GM23248 (cell line): ENCODE results near the gene MLYCD. TPM values are rescaled to one million over a fixed set of nuclear protein-coding genes. Genes with fewer than 3 reads are reported as not detected.

Source experiments
- DNase-seq: peaks from one replicate; pipeline ENCODE4 v3.0.0-alpha.2; 2015
- H2AFZ ChIP-seq: fragments of 200-600 bp; sonication (generic); 2 replicates; pipeline ENCODE4 v1.6.1; 2016; ENCODE audit warnings: antibody characterized with exemption
- H3F3A ChIP-seq: fragments of 200-600 bp; sonication (generic); 2 replicates; pipeline ENCODE4 v1.6.1; 2016; ENCODE audit warnings: mild to moderate bottlenecking, antibody characterized with exemption, mixed run types; ENCODE audit not compliant: insufficient read depth
- H3K27ac ChIP-seq: fragments of 200-600 bp; sonication (generic); 2 replicates; pipeline ENCODE4 v1.5.1; 2016; ENCODE audit warnings: mild to moderate bottlenecking
- H3K27me3 ChIP-seq: fragments of 200-600 bp; sonication (generic); replicated peaks from 2 replicates; pipeline ENCODE4 v1.6.1; 2016; ENCODE audit warnings: mild to moderate bottlenecking; ENCODE audit not compliant: insufficient read depth
- H3K36me3 ChIP-seq: fragments of 200-600 bp; sonication (generic); 2 replicates; pipeline ENCODE4 v1.6.1; 2016; ENCODE audit warnings: low read depth, mild to moderate bottlenecking
- H3K4me1 ChIP-seq: fragments of 200-600 bp; sonication (generic); 2 replicates; pipeline ENCODE4 v1.6.1; 2016; ENCODE audit warnings: mild to moderate bottlenecking; ENCODE audit not compliant: insufficient read depth
- H3K4me2 ChIP-seq: fragments of 200-600 bp; sonication (generic); one replicate; pipeline ENCODE4 v1.6.1; 2016; ENCODE audit warnings: mild to moderate bottlenecking; ENCODE audit not compliant: unreplicated experiment
- H3K4me3 ChIP-seq: fragments of 200-600 bp; sonication (generic); 2 replicates; pipeline ENCODE4 v1.5.1; 2016; ENCODE audit warnings: mild to moderate bottlenecking
- H3K79me2 ChIP-seq: fragments of 200-600 bp; sonication (generic); 2 replicates; pipeline ENCODE4 v1.6.1; 2016; ENCODE audit warnings: mild to moderate bottlenecking; ENCODE audit not compliant: insufficient read depth
- H3K9ac ChIP-seq: fragments of 200-600 bp; sonication (generic); 2 replicates; pipeline ENCODE4 v1.6.1; 2016; ENCODE audit warnings: mild to moderate bottlenecking
- H3K9me2 ChIP-seq: fragments of 200-600 bp; sonication (generic); 2 replicates; pipeline ENCODE4 v1.6.1; 2016; ENCODE audit warnings: mixed run types, mild to moderate bottlenecking, moderate library complexity; ENCODE audit not compliant: insufficient read depth
- H3K9me3 ChIP-seq: fragments of 200-600 bp; sonication (generic); one replicate; pipeline ENCODE4 v1.6.1; 2017; ENCODE audit warnings: low read depth
- H4K20me1 ChIP-seq: fragments of 200-600 bp; sonication (generic); 2 replicates; pipeline ENCODE4 v1.6.0; 2016; ENCODE audit not compliant: insufficient read depth
- EZH2 ChIP-seq: fragments of 200-600 bp; sonication (generic); IDR thresholded peaks from 2 replicates; pipeline ENCODE4 v1.6.1; 2018; ENCODE audit warnings: antibody characterized with exemption, mild to moderate bottlenecking; ENCODE audit not compliant: insufficient read depth, poor library complexity, severe bottlenecking
- EZH2phosphoT487 ChIP-seq: fragments of 200-600 bp; sonication (generic); IDR thresholded peaks from 2 replicates; pipeline ENCODE4 v1.6.1; 2018; ENCODE audit warnings: antibody characterized with exemption, moderate library complexity, mild to moderate bottlenecking, low read depth; ENCODE audit not compliant: insufficient read depth
- WGBS, 2 experiments: methylation state at CpG; one replicate each; pipeline ENCODE4 v1.1.6; 2015 to 2017; ENCODE audit warnings: low lambda C conversion rate in 2 of 2, low coverage in 1 of 2; ENCODE audit errors: missing lambda C conversion rate in 2 of 2; 5-methylcytosine and 5-hydroxymethylcytosine counted together
- in situ Hi-C: fragments of 300-500 bp; cut with MboI; formaldehyde crosslinking; loops from 2 replicates; pipeline ENCODE4 v1.15.0; 2020
- polyA plus RNA-seq: library from polyadenylated mRNA; unstranded; fragments of >200 nt; fragmentation: Nextera tagmentation; extraction: Ambion mirVana; gene quantifications from 2 replicates; pipeline ENCODE4 v1.2.1, GENCODE V29; 2016
- total RNA-seq: library from RNA; depleted of rRNA; stranded (reverse); fragments of >200 nt; shearing (Covaris generic); gene quantifications from 2 replicates; pipeline ENCODE4 v1.2.3, GENCODE V29; 2014

Gene MLYCD
- total and polyA plus RNA-seq, 2 experiments from 2014 or later: 1.4 to 2.2 TPM

GRCh38 chr16:83924686-83925085 is 25.8 kb downstream of the MLYCD start:
- H3K4me3 ChIP-seq: no peak overlapping the region
- no peak for DNase-seq
- no peaks in the 10 kb centered on the region for H3K9me3 ChIP-seq
- H3K79me2 ChIP-seq: no peaks in the 10 kb centered on the region
- no peaks in the 10 kb centered on the region for H3K27me3 ChIP-seq
- no peak overlapping the region for H3K27ac ChIP-seq
- in situ Hi-C loops: no loop called here
- TF ChIP-seq EZH2: no peak
- TF ChIP-seq EZH2phosphoT487: no peak
- H4K20me1 ChIP-seq: no peaks in the 10 kb centered on the region
- H3K9me2 ChIP-seq: no peaks in the 10 kb centered on the region
- H3K9ac ChIP-seq: no peak overlapping the region
- 78 to 79% methylated on average over 13 of the region's 13 CpGs for WGBS, 2 experiments
- no peak overlapping the region for H3K4me2 ChIP-seq
- peaks cover 23% of the 10 kb centered on the region; the same call in 1 of the 2 replicates for H3F3A ChIP-seq
- H3K36me3 ChIP-seq: no peaks in the 10 kb centered on the region
- H3K4me1 ChIP-seq: peaks cover 14% of the 10 kb centered on the region
- H2AFZ ChIP-seq: no peak overlapping the region

- Histone ChIP-seq H3K27ac (no peak overlapping the region), H3K27me3 (no peaks in the 10 kb centered on the region), H3F3A (peaks cover 23% of the 10 kb centered on the region; the same call in 1 of the 2 replicates), H2AFZ (no peak overlapping the region), H3K9me2 (no peaks in the 10 kb centered on the region), H3K36me3 (no peaks in the 10 kb centered on the region), H3K79me2 (no peaks in the 10 kb centered on the region), H3K4me1 (peaks cover 14% of the 10 kb centered on the region), H3K9ac (no peak overlapping the region), H3K9me3 (no peaks in the 10 kb centered on the region), H4K20me1 (no peaks in the 10 kb centered on the region), H3K4me2 (no peak overlapping the region), H3K4me3 (no peak overlapping the region)
- TF ChIP-seq EZH2 (no peak), EZH2phosphoT487 (no peak)
- 76 to 79% methylated on average over 12 of the region's 12 CpGs for WGBS, 2 experiments
- no peak for DNase-seq
- in situ Hi-C loops: no loop called here
Measured at GRCh38 chr16:83925095-83925905, 26.4 kb downstream of the MLYCD start.

GRCh38 chr16:83925957-83926725 is 27.2 kb downstream of the MLYCD start:
- H3K4me2 ChIP-seq: no peak overlapping the region

DNA sequence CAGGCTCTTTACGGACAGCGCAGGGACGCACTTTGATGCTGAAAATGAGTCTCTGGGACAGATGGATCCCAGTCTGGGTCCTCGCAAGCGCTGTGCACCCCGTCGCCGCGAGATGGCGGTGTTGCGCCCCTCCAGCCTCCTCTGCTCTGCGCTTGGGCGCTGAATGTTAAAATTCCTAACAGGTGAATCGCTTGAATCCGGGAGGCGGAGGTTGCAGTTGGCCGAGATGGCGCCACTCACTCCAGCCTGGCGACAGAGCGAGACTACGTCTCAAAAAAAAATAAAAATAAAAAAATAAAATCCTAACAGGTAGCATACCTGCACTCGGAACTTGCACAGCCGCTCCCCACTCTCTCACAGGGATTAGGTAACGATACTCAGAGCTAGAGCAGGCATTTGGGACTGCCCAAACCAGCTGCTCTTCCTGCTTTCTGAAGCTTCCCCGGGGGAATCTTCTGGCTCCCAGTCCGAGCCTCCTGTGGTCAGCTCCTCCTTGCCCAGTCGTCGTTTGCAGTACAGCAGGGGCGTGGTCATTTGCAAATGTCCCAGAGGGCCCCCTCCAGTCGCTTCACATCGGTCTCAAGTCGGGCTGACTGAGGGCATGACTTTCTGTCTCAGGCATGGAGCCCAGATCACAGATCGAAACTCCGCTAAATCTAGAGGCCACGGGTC is 27.9 kb downstream of the MLYCD start:
- H4K20me1 ChIP-seq: no peaks in the 10 kb centered on the region
- H3F3A ChIP-seq: peaks cover 23% of the 10 kb centered on the region; the same call in 1 of the 2 replicates
- H3K36me3 ChIP-seq: no peaks in the 10 kb centered on the region
- in situ Hi-C loops: no loop called here
- no peaks in the 10 kb centered on the region for H3K9me2 ChIP-seq
- 12 to 14% methylated on average over 35 of the region's 35 CpGs for WGBS, 2 experiments
- H2AFZ ChIP-seq: peak overlapping the region; percentile 27; the same call in 1 of the 2 replicates
- TF ChIP-seq EZH2phosphoT487 (no peak), EZH2 (no peak)
- H3K27me3 ChIP-seq: no peaks in the 10 kb centered on the region
- no peaks in the 10 kb centered on the region for H3K79me2 ChIP-seq
- peak overlapping the region; percentile 18 for H3K27ac ChIP-seq
- peak; percentile 84 for DNase-seq
- H3K4me1 ChIP-seq: peaks cover 14% of the 10 kb centered on the region
- peak overlapping the region; percentile 40; the same call in 1 of the 2 replicates for H3K4me3 ChIP-seq
- H3K9me3 ChIP-seq: no peaks in the 10 kb centered on the region
- H3K4me2 ChIP-seq: peak overlapping the region; percentile 57
- H3K9ac ChIP-seq: peak overlapping the region; percentile 28; the same call in 1 of the 2 replicates

More at GRCh38 chr16:83925957-83926725, 27.2 kb downstream of the MLYCD start:
- DNase-seq: no peak
- H3K27me3 ChIP-seq: no peaks in the 10 kb centered on the region
- no peak for TF ChIP-seq EZH2phosphoT487
- TF ChIP-seq EZH2: no peak
- H3F3A ChIP-seq: peaks cover 23% of the 10 kb centered on the region; the same call in 1 of the 2 replicates
- H3K9me3 ChIP-seq: no peaks in the 10 kb centered on the region
- no peaks in the 10 kb centered on the region for H4K20me1 ChIP-seq
- H3K4me3 ChIP-seq: no peak overlapping the region
- H3K79me2 ChIP-seq: no peaks in the 10 kb centered on the region
- H3K4me1 ChIP-seq: peaks cover 14% of the 10 kb centered on the region
- no peak overlapping the region for H2AFZ ChIP-seq
- H3K27ac ChIP-seq: no peak overlapping the region
- no peaks in the 10 kb centered on the region for H3K9me2 ChIP-seq
- H3K36me3 ChIP-seq: no peaks in the 10 kb centered on the region
- in situ Hi-C loops: no loop called here
- WGBS, 2 experiments: 43 to 46% methylated on average over 27 of the region's 27 CpGs
- no peak overlapping the region for H3K9ac ChIP-seq
